ENCODE measurements around the gene TARS3.
"Not testable (repeated sequence)": the region's sequence is repeated elsewhere in the genome, so short reads cannot be mapped to it uniquely, and the experiment has no call there.

GRCh38 chr15:101734837-101735236 lies 10.6 kb upstream of the TARS3 start:
- TF ChIP-seq, protein P1, sequence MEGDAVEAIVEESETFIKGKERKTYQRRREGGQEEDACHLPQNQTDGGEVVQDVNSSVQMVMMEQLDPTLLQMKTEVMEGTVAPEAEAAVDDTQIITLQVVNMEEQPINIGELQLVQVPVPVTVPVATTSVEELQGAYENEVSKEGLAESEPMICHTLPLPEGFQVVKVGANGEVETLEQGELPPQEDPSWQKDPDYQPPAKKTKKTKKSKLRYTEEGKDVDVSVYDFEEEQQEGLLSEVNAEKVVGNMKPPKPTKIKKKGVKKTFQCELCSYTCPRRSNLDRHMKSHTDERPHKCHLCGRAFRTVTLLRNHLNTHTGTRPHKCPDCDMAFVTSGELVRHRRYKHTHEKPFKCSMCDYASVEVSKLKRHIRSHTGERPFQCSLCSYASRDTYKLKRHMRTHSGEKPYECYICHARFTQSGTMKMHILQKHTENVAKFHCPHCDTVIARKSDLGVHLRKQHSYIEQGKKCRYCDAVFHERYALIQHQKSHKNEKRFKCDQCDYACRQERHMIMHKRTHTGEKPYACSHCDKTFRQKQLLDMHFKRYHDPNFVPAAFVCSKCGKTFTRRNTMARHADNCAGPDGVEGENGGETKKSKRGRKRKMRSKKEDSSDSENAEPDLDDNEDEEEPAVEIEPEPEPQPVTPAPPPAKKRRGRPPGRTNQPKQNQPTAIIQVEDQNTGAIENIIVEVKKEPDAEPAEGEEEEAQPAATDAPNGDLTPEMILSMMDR (IDR thresholded peaks at IDR 0.05), result not testable (repeated sequence)
- TF ChIP-seq POLR2A (IDR thresholded peaks at IDR 0.05), result not testable (repeated sequence)

Measured in thyroid gland (tissue), 4 donors.